NCI-H524 (cell line): ENCODE data around the gene PTAR1.
A peak's percentile ranks its signal among the peaks of the same experiment; 100 is the strongest.

Source experiments
- DNase-seq, 2 experiments: peaks; one replicate each; lab custom pipeline; 2025; lab: John Stamatoyannopoulos, UW

Gene PTAR1

GRCh38 chr9:69753830-69754229 lies 6.0 kb downstream of the PTAR1 start:
- DNase-seq = no peak

- no peak for DNase-seq
Measured at GRCh38 chr9:69750085-69750484, 9.7 kb downstream of the PTAR1 start.

GRCh38 chr9:69748304-69748703 lies 11.5 kb downstream of the PTAR1 start:
- no peak for DNase-seq

GRCh38 chr9:69746859-69747560 lies 12.8 kb downstream of the PTAR1 start:
- DNase-seq = no peak

GRCh38 chr9:69745716-69746437 lies 13.9 kb downstream of the PTAR1 start:
- peak in 1 of 2 experiments; percentile 1 for DNase-seq

GRCh38 chr9:69744688-69745380 lies 15.0 kb downstream of the PTAR1 start:
- DNase-seq = no peak

GRCh38 chr9:69743930-69744329 lies 15.9 kb downstream of the PTAR1 start:
- DNase-seq = no peak

- no peak for DNase-seq
Measured at GRCh38 chr9:69740872-69741505, 18.8 kb downstream of the PTAR1 start.

GRCh38 chr9:69731348-69731747 lies 28.5 kb downstream of the PTAR1 start:
- DNase-seq = no peak

- DNase-seq = no peak
Measured at GRCh38 chr9:69719983-69720382, 39.8 kb downstream of the PTAR1 start.

GRCh38 chr9:69719367-69719766 lies 40.4 kb downstream of the PTAR1 start:
- no peak for DNase-seq

GRCh38 chr9:69718218-69718617 lies 41.6 kb downstream of the PTAR1 start:
- DNase-seq = no peak

GRCh38 chr9:69715825-69716224 lies 44.0 kb downstream of the PTAR1 start:
- no peak for DNase-seq

- DNase-seq = no peak
Measured at GRCh38 chr9:69715096-69715495, 44.7 kb downstream of the PTAR1 start.

- no peak for DNase-seq
Measured at GRCh38 chr9:69697475-69697874, 62.3 kb downstream of the PTAR1 start.

GRCh38 chr9:69696802-69697201 lies 63.0 kb downstream of the PTAR1 start:
- no peak for DNase-seq

- DNase-seq = no peak
Measured at GRCh38 chr9:69689991-69690538, 69.7 kb downstream of the PTAR1 start.

GRCh38 chr9:69683927-69684326 lies 75.9 kb downstream of the PTAR1 start:
- no peak for DNase-seq

- DNase-seq = no peak
Measured at GRCh38 chr9:69678843-69679538, 80.8 kb downstream of the PTAR1 start.

GRCh38 chr9:69677931-69678330 lies 81.9 kb downstream of the PTAR1 start:
- DNase-seq = no peak

GRCh38 chr9:69675563-69675962 lies 84.2 kb downstream of the PTAR1 start:
- no peak for DNase-seq
